ENCODE measurements around the gene FPGS.

FPGS gene

DNA sequence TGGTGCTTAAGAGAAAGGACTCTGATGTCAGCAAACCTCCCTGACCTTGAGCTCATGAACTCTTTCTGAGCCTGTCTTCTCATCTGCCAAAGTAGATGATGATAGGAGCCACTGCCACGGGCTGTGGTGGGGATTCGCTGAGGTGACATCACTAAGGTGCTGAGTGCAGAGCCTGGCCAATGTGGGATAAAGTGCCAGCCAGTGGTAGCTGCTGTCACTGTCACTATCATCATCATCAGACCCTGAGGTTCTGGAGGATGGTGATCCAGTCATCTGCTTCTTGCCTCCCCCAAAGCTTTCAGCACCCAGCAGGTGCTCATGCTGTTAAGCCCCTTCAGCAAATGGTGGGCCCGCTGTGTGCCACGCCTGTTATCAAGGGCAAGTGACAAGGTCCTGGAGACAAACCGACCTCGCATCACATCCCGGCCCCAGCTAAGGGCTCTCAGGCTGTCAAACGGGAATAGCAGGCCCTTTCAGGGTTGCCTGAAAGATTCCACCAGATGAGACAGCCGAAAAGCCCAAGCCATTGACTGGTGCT, 6.4 kb downstream of the FPGS start:
- H3K4me3 ChIP-seq (ENCODE audit: low read depth, low read length), result no peak overlapping the region
- DNase-seq (ENCODE audit: low read depth), result no peak
- TF ChIP-seq, protein P1, sequence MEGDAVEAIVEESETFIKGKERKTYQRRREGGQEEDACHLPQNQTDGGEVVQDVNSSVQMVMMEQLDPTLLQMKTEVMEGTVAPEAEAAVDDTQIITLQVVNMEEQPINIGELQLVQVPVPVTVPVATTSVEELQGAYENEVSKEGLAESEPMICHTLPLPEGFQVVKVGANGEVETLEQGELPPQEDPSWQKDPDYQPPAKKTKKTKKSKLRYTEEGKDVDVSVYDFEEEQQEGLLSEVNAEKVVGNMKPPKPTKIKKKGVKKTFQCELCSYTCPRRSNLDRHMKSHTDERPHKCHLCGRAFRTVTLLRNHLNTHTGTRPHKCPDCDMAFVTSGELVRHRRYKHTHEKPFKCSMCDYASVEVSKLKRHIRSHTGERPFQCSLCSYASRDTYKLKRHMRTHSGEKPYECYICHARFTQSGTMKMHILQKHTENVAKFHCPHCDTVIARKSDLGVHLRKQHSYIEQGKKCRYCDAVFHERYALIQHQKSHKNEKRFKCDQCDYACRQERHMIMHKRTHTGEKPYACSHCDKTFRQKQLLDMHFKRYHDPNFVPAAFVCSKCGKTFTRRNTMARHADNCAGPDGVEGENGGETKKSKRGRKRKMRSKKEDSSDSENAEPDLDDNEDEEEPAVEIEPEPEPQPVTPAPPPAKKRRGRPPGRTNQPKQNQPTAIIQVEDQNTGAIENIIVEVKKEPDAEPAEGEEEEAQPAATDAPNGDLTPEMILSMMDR (IDR thresholded peaks at IDR 0.05; ENCODE audit: low read depth, low read length, missing control alignments), result no peak

DNA sequence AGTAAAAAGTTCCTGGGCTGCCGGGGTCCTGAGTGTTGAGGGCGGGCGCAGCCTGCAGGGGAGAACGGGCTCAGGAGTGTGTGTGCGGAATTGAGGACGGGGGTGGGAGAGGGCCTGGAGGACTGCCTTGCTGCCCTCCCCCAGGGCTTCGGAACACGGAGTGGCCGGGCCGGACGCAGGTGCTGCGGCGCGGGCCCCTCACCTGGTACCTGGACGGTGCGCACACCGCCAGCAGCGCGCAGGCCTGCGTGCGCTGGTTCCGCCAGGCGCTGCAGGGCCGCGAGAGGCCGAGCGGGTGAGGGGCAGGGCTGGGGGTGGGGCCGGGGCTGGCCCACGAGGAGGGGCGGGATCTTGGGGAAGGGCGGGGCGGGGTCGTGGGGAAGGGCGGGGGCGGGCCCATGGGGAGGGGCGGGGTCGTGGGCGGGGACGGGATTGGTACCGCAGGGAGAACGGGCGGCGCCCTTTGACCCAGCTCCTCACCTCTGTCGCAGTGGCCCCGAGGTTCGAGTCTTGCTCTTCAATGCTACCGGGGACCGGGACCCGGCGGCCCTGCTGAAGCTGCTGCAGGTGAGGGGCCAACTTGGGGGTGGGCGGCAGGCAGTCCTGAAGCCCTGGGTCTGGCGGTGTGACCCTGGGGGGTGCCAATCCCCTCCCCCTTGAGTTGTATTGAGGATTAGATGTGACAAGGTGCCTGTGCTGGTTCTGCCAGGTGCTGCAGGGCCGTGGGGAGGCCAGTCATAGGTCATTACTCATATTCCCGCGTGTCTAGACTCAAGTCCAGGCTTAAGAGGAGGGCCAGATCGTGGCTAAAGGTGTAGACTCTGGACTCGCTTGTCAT, 7.1 kb downstream of the FPGS start:
- no peak for DNase-seq (ENCODE audit: low read depth)

DNA sequence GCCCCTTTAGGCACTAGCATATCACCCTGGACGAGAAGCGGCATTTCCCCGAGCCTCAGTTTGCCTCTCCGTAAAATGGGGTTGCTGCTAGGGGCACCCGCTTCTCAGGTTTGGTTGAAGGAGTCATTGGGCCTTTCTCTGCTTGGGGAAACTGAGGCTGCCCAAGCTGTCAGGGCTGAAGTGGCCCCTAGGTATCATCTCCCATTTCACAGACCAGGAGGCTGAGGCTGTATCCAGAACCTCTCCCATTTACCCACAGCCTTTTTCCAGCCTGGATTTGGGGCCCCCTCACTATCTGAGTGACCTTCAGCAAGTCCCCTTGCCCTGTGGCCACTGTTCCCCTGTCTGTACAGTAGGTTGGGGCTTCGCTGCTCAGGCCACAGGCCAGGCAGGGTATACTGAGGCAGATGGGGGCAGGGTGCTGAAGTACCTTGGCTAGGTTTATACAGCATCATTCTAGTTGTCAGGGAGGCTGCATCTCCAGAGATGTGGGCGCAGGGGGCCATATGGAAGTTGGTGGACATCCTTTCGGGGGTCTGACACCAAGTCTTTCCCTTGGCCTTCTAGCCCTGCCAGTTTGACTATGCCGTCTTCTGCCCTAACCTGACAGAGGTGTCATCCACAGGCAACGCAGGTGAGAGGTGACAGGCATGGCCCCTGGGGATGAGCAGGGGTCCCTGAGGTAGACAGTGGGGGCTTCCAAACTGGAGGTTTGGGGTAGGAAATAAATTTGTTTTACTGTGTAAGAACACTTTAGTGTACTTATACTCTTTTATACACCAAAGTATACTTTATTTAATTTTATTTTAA, 7.9 kb downstream of the FPGS start:
- no peak for DNase-seq (ENCODE audit: low read depth)
- TF ChIP-seq, protein P1 (IDR thresholded peaks at IDR 0.05; ENCODE audit: low read depth, low read length, missing control alignments), result no peak
- H3K4me3 ChIP-seq (ENCODE audit: low read depth, low read length), result no peak overlapping the region

More for the DNA sequence above, 7.1 kb downstream of the FPGS start:
- no peak overlapping the region for H3K4me3 ChIP-seq (ENCODE audit: low read depth, low read length)
- TF ChIP-seq, protein P1 (IDR thresholded peaks at IDR 0.05; ENCODE audit: low read depth, low read length, missing control alignments), result no peak

DNA sequence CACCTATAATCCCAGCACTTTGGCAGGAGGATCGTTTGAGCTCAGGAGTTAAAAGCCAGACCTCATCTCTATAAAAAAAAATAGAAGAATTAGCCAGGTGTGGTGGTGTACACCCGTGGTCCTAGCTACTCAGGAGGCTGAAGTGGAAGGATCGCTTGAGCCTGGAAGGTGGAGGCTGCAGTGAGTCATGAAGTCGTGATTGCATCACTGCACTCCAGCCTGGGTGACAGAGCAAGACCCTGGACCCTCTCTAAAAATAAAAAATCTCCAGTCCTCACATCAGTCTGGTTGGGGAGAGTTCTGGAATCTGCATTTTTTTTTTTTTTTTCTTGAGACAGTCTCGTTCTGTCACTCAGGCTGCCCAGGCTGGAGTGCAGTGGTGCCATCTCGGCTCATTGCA, 9.3 kb downstream of the FPGS start:
- H3K4me3 ChIP-seq (ENCODE audit: low read depth, low read length), result no peak overlapping the region
- TF ChIP-seq, protein P1 (IDR thresholded peaks at IDR 0.05; ENCODE audit: low read depth, low read length, missing control alignments), result no peak
- DNase-seq (ENCODE audit: low read depth), result no peak

DNA sequence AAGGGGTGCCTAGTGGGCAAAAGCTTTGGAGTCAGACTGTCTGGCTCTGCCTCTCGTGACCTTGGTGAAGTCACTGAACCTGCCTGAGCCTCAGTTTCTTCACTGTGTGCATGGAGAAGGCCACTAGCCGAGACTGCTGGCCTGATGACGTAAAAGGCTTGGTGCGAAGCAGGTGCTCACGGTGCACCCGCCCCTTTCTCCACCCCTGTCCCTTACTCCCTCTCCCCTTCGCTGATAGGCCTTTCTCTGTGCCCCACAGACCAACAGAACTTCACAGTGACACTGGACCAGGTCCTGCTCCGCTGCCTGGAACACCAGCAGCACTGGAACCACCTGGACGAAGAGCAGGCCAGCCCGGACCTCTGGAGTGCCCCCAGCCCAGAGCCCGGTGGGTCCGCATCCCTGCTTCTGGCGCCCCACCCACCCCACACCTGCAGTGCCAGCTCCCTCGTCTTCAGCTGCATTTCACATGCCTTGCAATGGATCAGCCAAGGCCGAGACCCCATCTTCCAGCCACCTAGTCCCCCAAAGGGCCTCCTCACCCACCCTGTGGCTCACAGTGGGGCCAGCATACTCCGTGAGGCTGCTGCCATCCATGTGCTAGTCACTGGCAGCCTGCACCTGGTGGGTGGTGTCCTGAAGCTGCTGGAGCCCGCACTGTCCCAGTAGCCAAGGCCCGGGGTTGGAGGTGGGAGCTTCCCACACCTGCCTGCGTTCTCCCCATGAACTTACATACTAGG, 10.4 kb downstream of the FPGS start:
- TF ChIP-seq, protein P1 (IDR thresholded peaks at IDR 0.05; ENCODE audit: low read depth, low read length, missing control alignments), result no peak
- no peak overlapping the region for H3K4me3 ChIP-seq (ENCODE audit: low read depth, low read length)
- DNase-seq (ENCODE audit: low read depth), result no peak

DNA sequence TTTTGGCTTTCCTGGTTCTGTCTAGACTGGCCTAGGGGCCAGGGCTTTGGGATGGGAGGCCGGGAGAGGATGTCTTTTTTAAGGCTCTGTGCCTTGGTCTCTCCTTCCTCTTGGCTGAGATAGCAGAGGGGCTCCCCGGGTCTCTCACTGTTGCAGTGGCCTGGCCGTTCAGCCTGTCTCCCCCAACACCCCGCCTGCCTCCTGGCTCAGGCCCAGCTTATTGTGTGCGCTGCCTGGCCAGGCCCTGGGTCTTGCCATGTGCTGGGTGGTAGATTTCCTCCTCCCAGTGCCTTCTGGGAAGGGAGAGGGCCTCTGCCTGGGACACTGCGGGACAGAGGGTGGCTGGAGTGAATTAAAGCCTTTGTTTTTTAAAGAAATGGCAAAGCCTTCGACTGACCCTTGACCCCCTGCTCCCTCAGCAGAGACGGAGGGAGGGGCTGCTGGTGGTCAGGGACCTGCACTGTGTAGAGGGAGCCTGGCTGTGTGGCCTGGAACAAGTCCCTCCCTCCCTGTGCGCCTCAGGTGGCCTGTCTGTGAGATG, 11.1 kb downstream of the FPGS start:
- H3K4me3 ChIP-seq (ENCODE audit: low read depth, low read length), result no peak overlapping the region
- no peak for DNase-seq (ENCODE audit: low read depth)
- TF ChIP-seq, protein P1 (IDR thresholded peaks at IDR 0.05; ENCODE audit: low read depth, low read length, missing control alignments), result no peak

Measured in GM12864 (cell line).